VCaP (cell line): ENCODE results near the gene TDP2.

Source experiments
- H3K27ac ChIP-seq: fragments of 450-650 bp; 2 replicates; pipeline ENCODE4 v1.5.1; 2017
- CTCF ChIP-seq: fragments of 450-650 bp; conservative IDR thresholded peaks from 2 replicates; pipeline ENCODE4 v1.5.1; 2017; ENCODE audit warnings: mild to moderate bottlenecking, moderate library complexity

TDP2 gene

GRCh38 chr6:24664046-24664987 lies 2.4 kb downstream of the TDP2 start:
- H3K27ac ChIP-seq, result peak overlapping the region; percentile 98
- no peak for TF ChIP-seq CTCF

- TF ChIP-seq CTCF, result no peak
- peak overlapping the region; percentile 98 for H3K27ac ChIP-seq
Observed at GRCh38 chr6:24663189-24663588, 3.5 kb downstream of the TDP2 start.

- no peak for TF ChIP-seq CTCF
- peak overlapping the region; percentile 98 for H3K27ac ChIP-seq
Observed at GRCh38 chr6:24662236-24662635, 4.5 kb downstream of the TDP2 start.

GRCh38 chr6:24661759-24662158 lies 4.9 kb downstream of the TDP2 start:
- peak overlapping the region; percentile 98 for H3K27ac ChIP-seq

GRCh38 chr6:24660105-24660504 lies 6.6 kb downstream of the TDP2 start:
- no peak for TF ChIP-seq CTCF

GRCh38 chr6:24659561-24659960 lies 7.1 kb downstream of the TDP2 start:
- TF ChIP-seq CTCF, result no peak
- peak overlapping the region; percentile 98; the same call in 1 of the 2 replicates for H3K27ac ChIP-seq

More at GRCh38 chr6:24660105-24660504, 6.6 kb downstream of the TDP2 start:
- H3K27ac ChIP-seq, result peak overlapping the region; percentile 98

- TF ChIP-seq CTCF, result no peak
- H3K27ac ChIP-seq, result 0 out of 2 replicates have a peak overlapping the region, but pooled peaks have one; percentile 98
Observed at GRCh38 chr6:24658573-24659560, 7.8 kb downstream of the TDP2 start.
